ENCODE measurements around the gene OR5B21. TPM values are rescaled to one million over a fixed set of nuclear protein-coding genes. Genes with fewer than 3 reads are reported as not detected.

Gene OR5B21
- 0.60 and 0.71 TPM in 2 replicates for total RNA-seq

DNA sequence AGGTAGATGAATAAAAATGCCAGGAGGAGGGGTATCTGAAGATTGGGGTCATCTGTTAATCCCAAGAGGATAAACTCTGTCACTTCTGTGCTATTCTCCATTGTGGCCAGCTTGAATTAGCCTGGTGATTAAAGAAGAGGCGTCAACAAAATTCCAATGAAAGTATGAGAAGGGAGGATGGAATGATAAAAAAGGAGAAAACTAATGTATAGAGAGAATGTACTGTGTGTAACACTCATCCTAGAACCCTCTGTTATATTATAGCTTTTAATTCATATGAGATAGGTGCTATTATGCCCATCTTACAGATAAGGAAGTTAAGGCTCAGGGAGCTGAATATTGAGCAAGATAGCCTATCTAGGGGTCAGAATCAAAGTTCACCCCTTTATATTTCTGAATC is at the start of gene OR5B21:
OR5B21 (minus strand) TSS at position 101 of the 400 bp plus-strand sequence; CDS start at position 101, 0 bp downstream.
- CTCF ChIA-PET = no interaction called here
- no peak for ATAC-seq (ENCODE audit: low read depth)
- peaks cover 35% of the 10 kb centered on the region for H3K4me1 Mint-ChIP-seq

DNA sequence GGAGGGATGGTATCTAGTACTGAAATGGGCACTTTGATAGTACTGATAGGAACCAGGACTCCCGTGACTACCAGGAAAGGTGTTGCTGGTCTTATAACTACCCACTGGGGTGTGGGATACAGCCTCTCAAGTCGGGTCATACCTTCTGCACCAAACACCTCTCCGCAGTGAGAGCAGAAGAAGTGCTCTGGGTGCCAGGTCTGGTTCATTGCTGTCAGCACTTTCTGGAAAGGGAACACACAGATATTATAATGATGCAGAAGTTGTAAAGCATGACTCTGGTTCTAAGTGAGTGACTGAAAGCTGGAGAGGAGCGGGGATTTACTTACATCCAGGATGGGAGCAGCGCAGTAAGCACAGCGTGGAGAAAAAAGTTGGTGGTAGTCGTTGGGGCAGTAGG is 41.7 kb upstream of the OR5B21 start:
- Mint-ChIP-seq H3K36me3 (ENCODE audit: low read depth) (peaks cover 96% of the 10 kb centered on the region), H3K9me3 (no peaks in the 10 kb centered on the region), H3K27ac (no peak overlapping the region), H3K4me3 (no peak overlapping the region), H3K27me3 (no peaks in the 10 kb centered on the region), H3K4me1 (no peaks in the 10 kb centered on the region)
- intact Hi-C loops (cut with micrococcal nuclease) = no loop called here
- TF ChIP-seq, protein P1, sequence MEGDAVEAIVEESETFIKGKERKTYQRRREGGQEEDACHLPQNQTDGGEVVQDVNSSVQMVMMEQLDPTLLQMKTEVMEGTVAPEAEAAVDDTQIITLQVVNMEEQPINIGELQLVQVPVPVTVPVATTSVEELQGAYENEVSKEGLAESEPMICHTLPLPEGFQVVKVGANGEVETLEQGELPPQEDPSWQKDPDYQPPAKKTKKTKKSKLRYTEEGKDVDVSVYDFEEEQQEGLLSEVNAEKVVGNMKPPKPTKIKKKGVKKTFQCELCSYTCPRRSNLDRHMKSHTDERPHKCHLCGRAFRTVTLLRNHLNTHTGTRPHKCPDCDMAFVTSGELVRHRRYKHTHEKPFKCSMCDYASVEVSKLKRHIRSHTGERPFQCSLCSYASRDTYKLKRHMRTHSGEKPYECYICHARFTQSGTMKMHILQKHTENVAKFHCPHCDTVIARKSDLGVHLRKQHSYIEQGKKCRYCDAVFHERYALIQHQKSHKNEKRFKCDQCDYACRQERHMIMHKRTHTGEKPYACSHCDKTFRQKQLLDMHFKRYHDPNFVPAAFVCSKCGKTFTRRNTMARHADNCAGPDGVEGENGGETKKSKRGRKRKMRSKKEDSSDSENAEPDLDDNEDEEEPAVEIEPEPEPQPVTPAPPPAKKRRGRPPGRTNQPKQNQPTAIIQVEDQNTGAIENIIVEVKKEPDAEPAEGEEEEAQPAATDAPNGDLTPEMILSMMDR (IDR thresholded peaks at IDR 0.05) = no peak
- DNase-seq (no peak), ATAC-seq (ENCODE audit: low read depth) (no peak)
- POLR2A ChIA-PET = interaction anchor here (0.9 kb wide), 1 partner anchor 18 kb away, joined by 3 read pairs; no protein-coding TSS in a partner anchor
- CTCF ChIA-PET = no interaction called here

More for the DNA sequence above, at the start of gene OR5B21:
- H3K27ac Mint-ChIP-seq = peak within 1 kb of the TSS; percentile 9
- POLR2A ChIA-PET = no interaction called here
- H3K4me3 Mint-ChIP-seq = peak within 1 kb of the TSS; percentile 17
- H3K36me3 Mint-ChIP-seq (ENCODE audit: low read depth) = no peaks in the 10 kb centered on the region
- H3K27me3 Mint-ChIP-seq = no peaks in the 10 kb centered on the region
- DNase-seq = no peak
- TF ChIP-seq, protein P1 (IDR thresholded peaks at IDR 0.05) = no peak
- no peaks in the 10 kb centered on the region for H3K9me3 Mint-ChIP-seq
- intact Hi-C loops (cut with micrococcal nuclease) = no loop called here

DNA sequence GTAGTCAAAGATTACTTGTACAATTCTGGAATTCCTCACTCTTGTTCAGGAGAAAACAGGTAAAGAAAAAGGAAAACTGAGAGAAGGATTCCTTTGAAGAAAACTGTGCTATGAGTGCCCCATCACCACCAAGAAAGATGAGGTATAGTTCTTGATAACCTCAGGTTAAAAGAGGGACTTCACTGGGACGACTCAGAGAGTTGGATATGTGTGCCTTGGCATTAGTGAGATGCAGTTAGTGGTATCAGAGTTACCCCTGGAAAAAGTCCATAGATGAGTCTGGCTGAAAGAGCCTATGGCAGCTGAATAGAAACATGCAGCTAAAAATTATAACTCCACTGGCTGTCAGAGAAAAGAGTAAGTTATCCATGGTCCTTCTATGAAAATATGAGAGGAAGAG is 38.9 kb upstream of the OR5B21 start:
- Mint-ChIP-seq H3K27ac (no peak overlapping the region), H3K4me1 (no peaks in the 10 kb centered on the region), H3K4me3 (no peak overlapping the region), H3K36me3 (ENCODE audit: low read depth) (peaks cover 89% of the 10 kb centered on the region), H3K9me3 (no peaks in the 10 kb centered on the region), H3K27me3 (no peaks in the 10 kb centered on the region)
- ChIA-PET CTCF (interaction anchor here (1.9 kb wide), 1 partner anchor 21 kb away, joined by 9 read pairs; no protein-coding TSS in a partner anchor), POLR2A (no interaction called here)
- DNase-seq = no peak
- TF ChIP-seq, protein P1 (IDR thresholded peaks at IDR 0.05) = no peak
- intact Hi-C loops (cut with micrococcal nuclease) = no loop called here
- ATAC-seq (ENCODE audit: low read depth) = no peak

DNA sequence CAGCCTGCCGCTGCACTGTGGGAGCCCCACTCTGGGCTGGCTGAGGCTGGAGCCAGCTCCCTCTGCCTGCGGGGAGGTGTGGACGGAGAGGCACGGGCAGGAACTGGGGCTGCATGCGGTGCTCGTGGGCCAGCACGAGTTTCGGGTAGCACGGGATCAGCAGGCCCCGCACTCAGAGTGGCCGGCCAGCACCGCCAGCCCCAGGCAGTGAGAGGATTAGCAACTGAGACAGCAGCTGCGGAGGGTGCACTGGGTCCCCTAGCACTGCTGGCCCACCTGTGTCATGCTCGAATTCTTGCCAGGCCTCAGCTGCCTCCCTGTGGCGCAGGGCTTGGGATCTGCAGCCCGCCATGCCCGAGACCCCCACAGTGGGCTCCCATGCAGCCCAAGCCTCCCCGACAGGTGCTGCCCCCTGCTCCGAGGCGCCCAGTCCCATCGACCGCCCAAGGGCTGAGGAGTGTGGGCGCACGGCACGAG is 24.0 kb upstream of the OR5B21 start:
- no peak overlapping the region for H3K4me3 Mint-ChIP-seq
- H3K36me3 Mint-ChIP-seq (ENCODE audit: low read depth) = peaks cover 89% of the 10 kb centered on the region
- POLR2A ChIA-PET = no interaction called here
- DNase-seq (no peak), ATAC-seq (ENCODE audit: low read depth) (no peak)
- peaks cover 3% of the 10 kb centered on the region for H3K9me3 Mint-ChIP-seq
- CTCF ChIA-PET = no interaction called here
- TF ChIP-seq, protein P1 (IDR thresholded peaks at IDR 0.05) = no peak
- H3K27ac Mint-ChIP-seq = no peak overlapping the region
- peaks cover 49% of the 10 kb centered on the region for H3K4me1 Mint-ChIP-seq
- intact Hi-C loops (cut with micrococcal nuclease) = no loop called here
- no peaks in the 10 kb centered on the region for H3K27me3 Mint-ChIP-seq

DNA sequence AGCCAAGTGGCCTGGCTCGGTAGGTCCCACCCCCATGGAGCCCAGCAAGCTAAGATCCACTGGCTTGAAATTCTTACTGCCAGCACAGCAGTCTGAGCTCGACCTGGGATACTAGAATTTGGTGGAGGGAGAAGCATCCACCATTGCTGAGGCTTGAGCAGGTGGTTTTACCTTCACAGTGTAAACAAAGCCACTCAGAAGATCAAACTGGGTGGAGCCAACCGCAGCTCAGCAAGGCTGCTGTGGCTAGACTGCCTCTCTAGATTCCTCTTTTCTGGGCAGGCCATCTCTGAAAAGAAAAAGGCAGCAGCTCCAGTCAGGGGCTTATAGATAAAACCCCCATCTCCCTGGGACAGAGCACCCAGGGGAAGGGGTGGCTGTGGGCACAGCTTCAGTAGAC is 22.3 kb upstream of the OR5B21 start:
- no peaks in the 10 kb centered on the region for H3K27me3 Mint-ChIP-seq
- POLR2A ChIA-PET = interaction anchor here (1.0 kb wide), 1 partner anchor 45 kb away, joined by 3 read pairs; the partner anchor contains the start of gene LPXN
- ATAC-seq (ENCODE audit: low read depth) = no peak
- H3K36me3 Mint-ChIP-seq (ENCODE audit: low read depth) = peaks cover 81% of the 10 kb centered on the region
- H3K4me1 Mint-ChIP-seq = peaks cover 48% of the 10 kb centered on the region
- CTCF ChIA-PET = interaction anchor here (0.6 to 1.3 kb wide), 3 partner anchors 38 to 99 kb away, joined by 3 read pairs; no protein-coding TSS in a partner anchor
- no peak overlapping the region for H3K4me3 Mint-ChIP-seq
- H3K9me3 Mint-ChIP-seq = no peaks in the 10 kb centered on the region
- peak overlapping the region; percentile 18 for H3K27ac Mint-ChIP-seq
- DNase-seq = no peak
- intact Hi-C loops (cut with micrococcal nuclease) = no loop called here
- TF ChIP-seq, protein P1 (IDR thresholded peaks at IDR 0.05) = no peak

All from activated B cell treated with CpG ODN at 0.5 μM for 24 hours (primary cell).